Endothelial cell of umbilical vein (primary cell): ENCODE results near the gene GAS7.

Experiments
- CTCF ChIP-seq, 2 donors: IDR thresholded peaks; 1 replicate in 1 of 2; 2 replicates in 1 of 2; pipeline ENCODE4 v1.5.1; 2011; ENCODE audit warnings: low read length in 2 of 2, mild to moderate bottlenecking in 2 of 2, moderate library complexity in 2 of 2, control low read depth in 1 of 2, inconsistent platforms in 1 of 2, low read depth in 1 of 2; ENCODE audit not compliant: insufficient read depth in 1 of 2; ENCODE audit errors: extremely low read depth in 1 of 2
- EZH2 ChIP-seq: IDR thresholded peaks from 2 replicates; pipeline ENCODE4 v1.6.1; 2012; ENCODE audit warnings: borderline replicate concordance, low read depth, mild to moderate bottlenecking, moderate library complexity, low read length, inconsistent platforms; ENCODE audit not compliant: severe bottlenecking
- FOS ChIP-seq: IDR thresholded peaks from 2 replicates; pipeline ENCODE4 v1.6.1; 2011; ENCODE audit warnings: mild to moderate bottlenecking, low read length, moderate library complexity, borderline replicate concordance; ENCODE audit not compliant: insufficient read depth
- JUN ChIP-seq: IDR thresholded peaks from 2 replicates; pipeline ENCODE4 v1.6.1; 2011; ENCODE audit warnings: borderline replicate concordance, low read depth; ENCODE audit not compliant: insufficient read length, insufficient read depth
- MYC ChIP-seq: IDR thresholded peaks from one replicate; pipeline ENCODE4 v1.6.1; 2011; ENCODE audit warnings: mild to moderate bottlenecking, low read depth, low read length
- POLR2A ChIP-seq: IDR thresholded peaks from 2 replicates; pipeline ENCODE4 v1.6.1; 2012; ENCODE audit warnings: low read depth, mild to moderate bottlenecking, control low read depth, low read length
- POLR2AphosphoS5 ChIP-seq: IDR thresholded peaks from 2 replicates; pipeline ENCODE4 v1.6.1; 2012; ENCODE audit warnings: low read depth, mild to moderate bottlenecking, control low read depth, low read length, moderate library complexity; ENCODE audit not compliant: insufficient read depth
- TF ChIP-seq, protein P1 (sequence below): IDR thresholded peaks from 2 replicates; pipeline ENCODE4 v1.6.1; 2011; ENCODE audit not compliant: insufficient read depth, insufficient read length

DNA sequence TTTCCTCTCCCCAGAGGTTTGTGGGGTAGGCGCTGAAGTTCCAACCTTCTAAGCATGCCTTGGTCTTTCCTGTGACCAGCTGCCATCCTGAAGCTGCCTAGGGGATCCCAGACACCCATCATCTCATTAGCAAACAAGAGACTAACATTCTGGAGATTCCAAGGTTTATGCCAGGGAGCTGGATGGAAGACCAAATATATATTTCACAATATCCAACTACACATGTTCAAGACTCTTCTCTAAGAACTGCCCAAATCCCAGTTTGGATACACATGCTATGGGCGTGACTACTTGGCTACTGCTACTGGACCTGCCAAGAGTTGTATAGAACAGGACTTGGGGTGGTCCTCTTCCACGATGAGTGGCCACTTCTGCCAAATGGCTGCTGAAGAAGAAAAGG lies 200.3 kb downstream of the GAS7 start:
- no peak for TF ChIP-seq CTCF (IDR thresholded peaks at IDR 0.05; ENCODE audit: extremely low read depth in 1 of 2, insufficient read depth in 1 of 2, low read depth in 1 of 2, low read length in 2 of 2)
- no peak for TF ChIP-seq POLR2AphosphoS5
- no peak for TF ChIP-seq POLR2A
- TF ChIP-seq JUN, result no peak
- TF ChIP-seq FOS, result no peak
- TF ChIP-seq EZH2, result no peak
- TF ChIP-seq, protein P1, sequence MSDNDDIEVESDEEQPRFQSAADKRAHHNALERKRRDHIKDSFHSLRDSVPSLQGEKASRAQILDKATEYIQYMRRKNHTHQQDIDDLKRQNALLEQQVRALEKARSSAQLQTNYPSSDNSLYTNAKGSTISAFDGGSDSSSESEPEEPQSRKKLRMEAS, result no peak
- no peak for TF ChIP-seq MYC
